Lower lobe of right lung (tissue), 2 donors: Measurements from ENCODE around the gene HPGD. TPM values are rescaled to one million over a fixed set of nuclear protein-coding genes. Genes with fewer than 3 reads are reported as not detected.

ENCODE experiments used
- ATAC-seq, 2 donors: fragments of 200-7000 bp; cut with Tn5 transposase; one replicate each; pipeline ENCODE4 v1.9.1; 2020 to 2022; ENCODE audit warnings: mild to moderate bottlenecking in 2 of 2, moderate library complexity in 2 of 2
- DNase-seq: peaks from one replicate; pipeline ENCODE4 v3.0.0-alpha.2; 2020
- H3K27ac ChIP-seq: fragments of 200-600 bp; one replicate; pipeline ENCODE4 v1.8.0; 2022
- H3K27me3 ChIP-seq: fragments of 200-600 bp; one replicate; pipeline ENCODE4 v1.8.0; 2022; ENCODE audit warnings: low read depth
- H3K36me3 ChIP-seq: fragments of 200-600 bp; one replicate; pipeline ENCODE4 v1.8.0; 2022; ENCODE audit warnings: mild to moderate bottlenecking
- H3K4me1 ChIP-seq: fragments of 200-600 bp; one replicate; pipeline ENCODE4 v1.8.0; 2022
- H3K4me3 ChIP-seq: fragments of 200-600 bp; one replicate; pipeline ENCODE4 v1.8.0; 2022; ENCODE audit warnings: mild to moderate bottlenecking
- H3K9me3 ChIP-seq: fragments of 200-600 bp; one replicate; pipeline ENCODE4 v1.8.0; 2022
- intact Hi-C: fragments of 100-400 bp; cut with DNase I; formaldehyde crosslinking; loops from one replicate; pipeline ENCODE4 v1.11.0; 2022
- total RNA-seq: library from RNA; stranded (reverse); fragmentation: NEBNext Ultra II Directional; extraction: Animal tissue kit (Norgen Biotek cat#: 25700); gene quantifications from one replicate; pipeline ENCODE4 v1.2.1, GENCODE V29; 2021
- TF ChIP-seq, protein P1 (sequence below): fragments of 200-600 bp; IDR thresholded peaks from one replicate; pipeline ENCODE4 v1.8.0; 2022; ENCODE audit warnings: antibody characterized with exemption, mild to moderate bottlenecking
- donor health status: DM: no; HTN: yes; CAD: no; lungs with severe emphysema.

The HPGD gene
- total RNA-seq, 1 donor from 2014 or later: 87.2 TPM

DNA sequence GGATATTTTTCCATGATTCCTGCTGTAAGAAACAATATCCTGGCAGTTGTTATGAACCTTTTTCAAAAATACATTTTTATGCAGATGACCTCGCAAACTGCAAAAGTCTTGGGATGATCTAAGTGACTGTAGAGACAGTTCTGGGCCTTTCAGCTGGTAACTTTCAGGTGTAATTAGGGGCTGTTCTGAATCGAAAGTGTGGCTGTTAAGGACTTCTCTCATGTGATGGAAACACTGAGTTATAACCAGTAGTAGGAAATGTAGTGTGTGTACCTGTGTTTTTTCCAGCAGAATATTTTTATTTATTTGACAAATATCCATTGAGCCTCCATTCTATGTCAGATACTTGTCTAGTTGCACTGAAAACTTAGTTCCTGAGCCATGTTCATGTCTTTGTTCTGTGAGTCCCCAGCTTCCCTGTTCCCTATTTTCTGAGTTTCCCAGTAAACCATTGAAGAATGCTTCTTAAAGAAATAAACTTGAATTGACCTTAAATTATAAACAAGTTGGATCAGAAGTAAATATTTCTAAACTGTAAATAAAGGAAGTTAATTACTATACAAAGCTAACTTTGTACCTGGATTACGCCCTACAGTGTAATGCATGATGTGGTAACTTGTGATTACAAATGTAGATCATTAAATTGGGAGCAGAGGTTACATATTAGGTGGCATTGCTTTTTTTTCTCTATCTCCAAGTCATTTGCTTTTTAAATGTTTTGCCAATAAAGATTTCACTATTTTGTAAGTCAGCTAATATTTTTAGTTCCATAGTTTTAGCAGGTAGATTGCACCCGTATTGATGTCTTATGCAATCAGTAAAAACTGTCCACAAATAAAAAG lies 33.7 kb upstream of the HPGD start:
- Histone ChIP-seq H3K9me3 (no peaks in the 10 kb centered on the region), H3K4me3 (no peak overlapping the region), H3K27me3 (no peaks in the 10 kb centered on the region), H3K27ac (no peak overlapping the region), H3K4me1 (no peaks in the 10 kb centered on the region), H3K36me3 (no peaks in the 10 kb centered on the region)
- intact Hi-C loops: no loop called here
- DNase-seq: no peak
- no peak for ATAC-seq
- TF ChIP-seq, protein P1, sequence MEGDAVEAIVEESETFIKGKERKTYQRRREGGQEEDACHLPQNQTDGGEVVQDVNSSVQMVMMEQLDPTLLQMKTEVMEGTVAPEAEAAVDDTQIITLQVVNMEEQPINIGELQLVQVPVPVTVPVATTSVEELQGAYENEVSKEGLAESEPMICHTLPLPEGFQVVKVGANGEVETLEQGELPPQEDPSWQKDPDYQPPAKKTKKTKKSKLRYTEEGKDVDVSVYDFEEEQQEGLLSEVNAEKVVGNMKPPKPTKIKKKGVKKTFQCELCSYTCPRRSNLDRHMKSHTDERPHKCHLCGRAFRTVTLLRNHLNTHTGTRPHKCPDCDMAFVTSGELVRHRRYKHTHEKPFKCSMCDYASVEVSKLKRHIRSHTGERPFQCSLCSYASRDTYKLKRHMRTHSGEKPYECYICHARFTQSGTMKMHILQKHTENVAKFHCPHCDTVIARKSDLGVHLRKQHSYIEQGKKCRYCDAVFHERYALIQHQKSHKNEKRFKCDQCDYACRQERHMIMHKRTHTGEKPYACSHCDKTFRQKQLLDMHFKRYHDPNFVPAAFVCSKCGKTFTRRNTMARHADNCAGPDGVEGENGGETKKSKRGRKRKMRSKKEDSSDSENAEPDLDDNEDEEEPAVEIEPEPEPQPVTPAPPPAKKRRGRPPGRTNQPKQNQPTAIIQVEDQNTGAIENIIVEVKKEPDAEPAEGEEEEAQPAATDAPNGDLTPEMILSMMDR: no peak

DNA sequence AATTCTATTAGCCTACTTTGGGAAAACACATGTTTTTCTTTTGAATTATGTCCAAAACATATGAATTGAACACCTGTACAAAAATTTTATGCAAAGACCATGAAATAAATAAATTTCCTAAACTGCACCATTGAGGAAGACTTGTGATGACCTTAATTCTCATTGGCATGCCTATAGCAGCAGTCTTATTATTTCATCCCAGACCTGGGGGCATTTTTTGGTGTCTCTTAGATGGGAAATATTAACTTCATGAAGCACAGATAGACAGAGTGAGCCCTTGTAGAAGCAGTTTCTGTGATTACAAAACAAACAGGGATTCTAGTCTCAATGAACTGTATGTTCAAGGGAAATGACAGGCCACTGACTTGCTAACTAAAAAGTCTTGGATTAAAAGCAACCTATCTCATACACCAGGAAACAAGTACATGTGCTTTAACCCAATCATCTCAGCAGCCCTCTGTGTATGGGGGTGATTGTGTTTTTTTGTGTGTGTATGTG lies 32.0 kb upstream of the HPGD start:
- no peak overlapping the region for H3K27ac ChIP-seq
- DNase-seq (no peak), ATAC-seq (no peak)
- no peaks in the 10 kb centered on the region for H3K36me3 ChIP-seq
- H3K4me3 ChIP-seq: no peak overlapping the region
- H3K27me3 ChIP-seq: no peaks in the 10 kb centered on the region
- H3K4me1 ChIP-seq: no peaks in the 10 kb centered on the region
- TF ChIP-seq, protein P1: no peak
- H3K9me3 ChIP-seq: no peaks in the 10 kb centered on the region
- intact Hi-C loops: no loop called here

DNA sequence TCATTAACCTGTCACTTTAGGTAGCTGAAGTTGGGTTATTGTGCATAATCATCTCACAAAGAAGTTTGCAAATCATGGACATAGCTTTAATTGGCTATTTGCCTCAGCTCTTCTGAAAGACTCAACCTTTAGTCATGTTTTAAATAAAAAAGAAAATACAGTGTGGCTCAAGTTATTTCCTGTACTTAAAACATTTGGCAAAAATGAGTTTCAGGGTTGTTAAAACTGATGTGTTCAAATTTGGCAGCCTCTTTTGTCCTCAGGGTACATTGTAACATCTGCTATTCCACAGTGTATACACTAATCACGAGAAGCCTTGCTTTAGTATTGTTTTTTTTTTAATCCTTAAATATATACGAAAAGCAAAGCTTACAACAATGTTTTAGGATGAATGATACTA lies 31.5 kb upstream of the HPGD start:
- Histone ChIP-seq H3K27ac (no peak overlapping the region), H3K27me3 (no peaks in the 10 kb centered on the region), H3K4me3 (no peak overlapping the region), H3K36me3 (no peaks in the 10 kb centered on the region), H3K4me1 (no peaks in the 10 kb centered on the region), H3K9me3 (no peaks in the 10 kb centered on the region)
- TF ChIP-seq, protein P1: no peak
- intact Hi-C loops: no loop called here
- DNase-seq (no peak), ATAC-seq (no peak)

DNA sequence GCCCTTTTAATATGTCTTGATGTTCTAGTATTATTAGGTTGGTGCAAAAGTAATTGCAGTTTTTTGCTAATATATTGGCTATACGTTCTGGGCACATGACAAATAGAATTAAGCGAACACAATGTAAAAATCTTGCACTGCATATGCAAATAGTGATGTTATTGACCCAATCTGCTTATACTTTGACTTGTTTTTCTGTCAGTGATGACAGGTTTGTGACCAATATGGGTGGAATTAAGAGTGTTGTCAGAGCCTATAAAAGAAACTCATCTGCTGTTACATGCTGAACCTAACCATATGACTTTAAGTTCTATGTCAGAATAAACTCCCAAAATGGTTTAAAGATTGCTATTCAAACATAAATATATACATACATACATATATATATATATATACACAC lies 30.7 kb upstream of the HPGD start:
- ATAC-seq (no peak), DNase-seq (no peak)
- intact Hi-C loops: no loop called here

DNA sequence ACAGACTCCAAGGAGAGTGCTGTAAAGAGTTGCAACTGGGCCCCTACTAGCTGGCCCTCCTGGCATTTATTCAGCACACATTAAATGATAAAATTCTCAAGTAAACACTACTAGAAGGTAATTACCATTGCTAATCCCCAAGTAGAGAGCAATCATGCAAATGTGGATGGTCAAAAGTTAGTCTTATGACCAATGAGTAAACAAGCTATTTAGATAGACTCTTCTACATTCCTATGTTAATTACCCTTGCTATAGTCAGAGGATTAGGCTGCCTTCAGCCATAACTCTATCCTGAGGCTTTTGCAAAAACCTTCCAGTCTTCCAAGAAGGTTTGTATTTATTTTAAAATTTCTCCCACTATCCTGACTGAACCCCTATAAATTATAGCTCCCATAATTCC lies 28.3 kb upstream of the HPGD start:
- Histone ChIP-seq H3K4me3 (no peak overlapping the region), H3K36me3 (no peaks in the 10 kb centered on the region), H3K4me1 (no peaks in the 10 kb centered on the region), H3K27ac (no peak overlapping the region), H3K9me3 (no peaks in the 10 kb centered on the region), H3K27me3 (no peaks in the 10 kb centered on the region)
- ATAC-seq (no peak), DNase-seq (no peak)
- TF ChIP-seq, protein P1: no peak
- intact Hi-C loops: no loop called here

More for the DNA sequence above, 30.7 kb upstream of the HPGD start:
- Histone ChIP-seq H3K4me3 (no peak overlapping the region), H3K27ac (no peak overlapping the region), H3K4me1 (no peaks in the 10 kb centered on the region), H3K36me3 (no peaks in the 10 kb centered on the region), H3K27me3 (no peaks in the 10 kb centered on the region), H3K9me3 (no peaks in the 10 kb centered on the region)
- TF ChIP-seq, protein P1: no peak
